HCT116 (cell line): ENCODE results near the gene LRP2. TPM values are rescaled to one million over a fixed set of nuclear protein-coding genes. Genes with fewer than 3 reads are reported as not detected.

Experiments
- ATAC-seq: fragments of 200-7000 bp; cut with Tn5 transposase; 2 replicates; pipeline ENCODE4 v1.9.1; 2020; ENCODE audit warnings: mild to moderate bottlenecking, moderate library complexity
- BruUV-seq: library from RNA; stranded (reverse); fragments of 400-500 nt; replicated peaks from 2 replicates; lab custom pipeline; 2021; lab: Mats Ljungman, UMichigan
- CTCF ChIA-PET: fragments of 300-600 bp; sonication (Branson Sonifier 250); formaldehyde crosslinking; loops from one replicate; lab custom pipeline; 2021; ENCODE audit warnings: antibody characterized with exemption; lab: Charles Lee
- POLR2A ChIA-PET: fragments of 300-600, 350-600 bp; sonication (Branson Sonifier 250); formaldehyde crosslinking; loops from one replicate; lab custom pipeline; 2021; ENCODE audit warnings: antibody characterized with exemption; lab: Charles Lee
- RAD21 ChIA-PET, 2 experiments: fragments of 300-600 bp; sonication (Branson Sonifier 250); formaldehyde crosslinking; loops; one replicate each; lab custom pipeline; 2023; ENCODE audit warnings: low total read pairs in 2 of 2; ENCODE audit not compliant: uncharacterized antibody in 2 of 2, unreplicated experiment in 2 of 2, low non-redundant PET in 1 of 2; lab: Charles Lee
- DNase-seq: peaks from one replicate; pipeline ENCODE4 v3.0.0-alpha.2; 2010; ENCODE audit warnings: low read depth, low spot score
- H2AFZ ChIP-seq: fragments of 200-600 bp; shearing (Covaris generic), sonication (generic); 2 replicates; pipeline ENCODE4 v1.6.1; 2017; ENCODE audit warnings: low read depth, mixed run types, mixed read lengths, antibody characterized with exemption, low read length; ENCODE audit not compliant: poor library complexity, severe bottlenecking
- H3K27ac ChIP-seq: 2 replicates; pipeline ENCODE4 v1.5.1; 2012; ENCODE audit warnings: low read depth, low read length
- H3K27me3 ChIP-seq: fragments of 200-600 bp; sonication (generic); 2 replicates; pipeline ENCODE4 v1.6.1; 2016; ENCODE audit warnings: mixed run types, low read length, mixed read lengths; ENCODE audit not compliant: insufficient read depth
- H3K36me3 ChIP-seq, 2 experiments: fragments of 200-500 bp in 1 of 2; fragments of 200-600 bp in 1 of 2; sonication (Bioruptor generic) in 1 of 2; sonication (generic) in 1 of 2; 2 replicates each; pipeline versions ENCODE4 v1.5.1 to v1.6.1; 2014 to 2016; ENCODE audit warnings: low read length in 2 of 2, inconsistent platforms in 1 of 2, mixed read lengths in 1 of 2, mixed run types in 1 of 2; ENCODE audit not compliant: insufficient read depth in 2 of 2, control insufficient read depth in 1 of 2
- H3K4me1 ChIP-seq, 2 experiments: fragments of 200-600 bp in 1 of 2; sonication (generic) in 1 of 2; 2 replicates each; pipeline versions ENCODE4 v1.5.1 to v1.6.1; 2012 to 2017; ENCODE audit warnings: low read length in 2 of 2, inconsistent platforms in 1 of 2, mild to moderate bottlenecking in 1 of 2, mixed read lengths in 1 of 2, mixed run types in 1 of 2, moderate library complexity in 1 of 2; ENCODE audit not compliant: insufficient read depth in 2 of 2, control insufficient read depth in 1 of 2
- H3K4me2 ChIP-seq: fragments of 200-600 bp; sonication (generic); 2 replicates; pipeline ENCODE4 v1.6.1; 2017; ENCODE audit warnings: mixed run types, low read length, mixed read lengths
- H3K4me3 ChIP-seq, 2 experiments: fragments of 200-600 bp in 1 of 2; sonication (generic) in 1 of 2; replicated peaks in 1 of 2; 2 replicates each; pipeline ENCODE4 v1.5.1; 2011 to 2016; ENCODE audit warnings: low read length in 2 of 2, control low read depth in 1 of 2, low read depth in 1 of 2, mild to moderate bottlenecking in 1 of 2, mixed read lengths in 1 of 2, mixed run types in 1 of 2
- H3K79me2 ChIP-seq: fragments of 200-600 bp; sonication (generic); 2 replicates; pipeline ENCODE4 v1.6.1; 2017; ENCODE audit warnings: mild to moderate bottlenecking, mixed run types, low read length, moderate library complexity, mixed read lengths; ENCODE audit not compliant: insufficient read depth
- H3K9ac ChIP-seq: fragments of 200-600 bp; sonication (generic); 2 replicates; pipeline ENCODE4 v1.6.1; 2016; ENCODE audit warnings: low read length, mixed read lengths
- H3K9me2 ChIP-seq: fragments of 200-600 bp; sonication (generic), shearing (Covaris generic); 2 replicates; pipeline ENCODE4 v1.6.1; 2017; ENCODE audit warnings: mixed run types, mild to moderate bottlenecking, moderate library complexity; ENCODE audit not compliant: insufficient read depth
- H3K9me3 ChIP-seq, 2 experiments: fragments of 200-500 bp in 1 of 2; fragments of 200-600 bp in 1 of 2; sonication (Bioruptor generic) in 1 of 2; sonication (generic) in 1 of 2; 2 replicates each; pipeline ENCODE4 v1.6.1; 2014 to 2017; ENCODE audit warnings: low read length in 2 of 2, mixed read lengths in 2 of 2, inconsistent platforms in 1 of 2, low read depth in 1 of 2, mild to moderate bottlenecking in 1 of 2, mixed run types in 1 of 2, moderate library complexity in 1 of 2; ENCODE audit not compliant: control insufficient read depth in 1 of 2, insufficient read depth in 1 of 2
- H4K20me1 ChIP-seq: fragments of 200-600 bp; sonication (generic), shearing (Covaris generic); 2 replicates; pipeline ENCODE4 v1.6.1; 2017; ENCODE audit warnings: mixed run types, mild to moderate bottlenecking, moderate library complexity; ENCODE audit not compliant: insufficient read depth
- CEBPB ChIP-seq: IDR thresholded peaks from 2 replicates; pipeline ENCODE4 v1.6.1; 2012; ENCODE audit warnings: low read depth
- CTCF ChIP-seq, 3 experiments: fragments of 200-600 bp in 1 of 3; sonication (generic) in 1 of 3; IDR thresholded peaks in 2 of 3; conservative IDR thresholded peaks in 1 of 3; 2 replicates each; pipeline ENCODE4 v1.5.1; 2012 to 2017; ENCODE audit warnings: low read depth in 2 of 3, low read length in 2 of 3, antibody characterized with exemption in 1 of 3, borderline replicate concordance in 1 of 3, control low read depth in 1 of 3, mild to moderate bottlenecking in 1 of 3, mixed read lengths in 1 of 3, mixed run types in 1 of 3, moderate library complexity in 1 of 3; ENCODE audit not compliant: insufficient read depth in 1 of 3
- EGR1 ChIP-seq: IDR thresholded peaks from 2 replicates; pipeline ENCODE4 v1.6.1; 2012; ENCODE audit warnings: low read depth
- EZH2 ChIP-seq: fragments of 200-600 bp; sonication (generic); IDR thresholded peaks from 2 replicates; pipeline ENCODE4 v1.6.1; 2017; ENCODE audit warnings: antibody characterized with exemption, mixed run types
- EZH2phosphoT487 ChIP-seq: fragments of 200-600 bp; IDR thresholded peaks from 2 replicates; pipeline ENCODE4 v1.6.1; 2018; ENCODE audit warnings: antibody characterized with exemption, borderline replicate concordance
- MAX ChIP-seq: IDR thresholded peaks from 2 replicates; pipeline ENCODE4 v1.6.1; 2012
- POLR2A ChIP-seq: IDR thresholded peaks from 2 replicates; pipeline ENCODE4 v1.7.0; 2011; ENCODE audit warnings: borderline replicate concordance; ENCODE audit not compliant: insufficient read depth, insufficient read length; ENCODE audit errors: extremely low read depth
- RAD21 ChIP-seq: IDR thresholded peaks from 2 replicates; pipeline ENCODE4 v1.6.1; 2012; ENCODE audit warnings: low read depth, mild to moderate bottlenecking
- REST ChIP-seq: IDR thresholded peaks from 2 replicates; pipeline ENCODE4 v1.6.1; 2012; ENCODE audit warnings: low read depth
- SP1 ChIP-seq: IDR thresholded peaks from 2 replicates; pipeline ENCODE4 v1.6.1; 2012; ENCODE audit warnings: low read depth
- SRF ChIP-seq: IDR thresholded peaks from 2 replicates; pipeline ENCODE4 v1.6.1; 2012; ENCODE audit warnings: low read depth
- YY1 ChIP-seq: IDR thresholded peaks from 2 replicates; pipeline ENCODE4 v1.6.1; 2011; ENCODE audit warnings: low read length, low read depth, moderate library complexity, mild to moderate bottlenecking; ENCODE audit not compliant: insufficient replicate concordance; ENCODE audit errors: extremely low read depth
- ZBTB33 ChIP-seq: IDR thresholded peaks from 2 replicates; pipeline ENCODE4 v1.6.1; 2011; ENCODE audit warnings: mild to moderate bottlenecking, low read length, moderate library complexity; ENCODE audit not compliant: insufficient replicate concordance; ENCODE audit errors: extremely low read depth
- ZFX ChIP-seq: fragments of 450-650 bp; IDR thresholded peaks from 2 replicates; pipeline ENCODE4 v1.6.1; 2017
- ZNF274 ChIP-seq: fragments of 200-500 bp; sonication (Bioruptor generic); IDR thresholded peaks from 2 replicates; pipeline ENCODE4 v1.6.1; 2014; ENCODE audit warnings: mild to moderate bottlenecking, low read depth, low read length, inconsistent platforms
- intact Hi-C: fragments of 100-400 bp; cut with micrococcal nuclease; formaldehyde crosslinking; loops from 2 replicates; pipeline ENCODE4 v1.10.0; 2022
- total RNA-seq: library from RNA; stranded (reverse); gene quantifications from one replicate; pipeline ENCODE4 v1.2.1, GENCODE V29; 2021; ENCODE audit not compliant: unreplicated experiment

The LRP2 gene
- total RNA-seq, 1 experiment from 2014 or later, result 0.20 TPM

DNA sequence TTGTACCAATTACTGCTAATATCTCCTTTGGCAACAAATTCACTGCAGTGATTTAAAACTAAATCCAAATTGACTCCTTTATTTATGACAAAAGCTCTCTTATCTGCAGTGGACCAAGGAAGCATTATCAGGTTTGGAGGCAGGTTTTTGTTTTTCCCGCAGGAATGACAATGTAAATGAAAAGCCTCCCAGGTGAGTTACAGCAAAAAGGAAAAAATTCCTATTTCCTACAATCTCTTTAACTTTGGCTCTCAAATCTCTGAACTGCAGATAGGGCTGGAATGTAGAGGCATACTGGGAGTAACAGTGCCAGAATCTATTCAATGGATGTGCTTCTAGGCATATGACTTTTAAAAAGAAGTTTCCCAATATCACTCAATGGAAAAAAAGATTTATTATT, 28.9 kb upstream of the LRP2 start (continued):
- TF ChIP-seq ZBTB33 (no peak), CTCF (IDR thresholded peaks at IDR 0.05 in 2 of 3, conservative IDR thresholded peaks at IDR 0.05 in 1 of 3; ENCODE audit: borderline replicate concordance in 1 of 3, insufficient read depth in 1 of 3, low read depth in 2 of 3, low read length in 2 of 3) (no peak), YY1 (no peak), ZNF274 (no peak)

- H4K20me1 ChIP-seq, result no peaks in the 10 kb centered on the region
- no peaks in the 10 kb centered on the region for H3K79me2 ChIP-seq
- BruUV-seq, result no TSS peak
- ChIA-PET CTCF (no interaction called here), RAD21 (no interaction called here), POLR2A (no interaction called here)
- H3K4me3 ChIP-seq, result no peak overlapping the region
- H3K4me2 ChIP-seq, result no peak overlapping the region
- H3K4me1 ChIP-seq, result no peaks in the 10 kb centered on the region; a peak in 1 of 4 replicates
- H2AFZ ChIP-seq, result no peak overlapping the region
- H3K9ac ChIP-seq, result no peak overlapping the region
- DNase-seq, result no peak
- H3K36me3 ChIP-seq, result no peaks in the 10 kb centered on the region
- H3K27me3 ChIP-seq, result no peaks in the 10 kb centered on the region
- no peak for ATAC-seq
- H3K9me2 ChIP-seq, result no peaks in the 10 kb centered on the region
- intact Hi-C loops, result no loop called here
- no peaks in the 10 kb centered on the region for H3K9me3 ChIP-seq
- H3K27ac ChIP-seq, result no peak overlapping the region
- no peak for TF ChIP-seq RAD21
- TF ChIP-seq YY1, result no peak
- TF ChIP-seq REST, result no peak
- TF ChIP-seq ZNF274, result no peak
- TF ChIP-seq MAX, result no peak
- no peak for TF ChIP-seq EGR1
- TF ChIP-seq EZH2phosphoT487, result no peak
- TF ChIP-seq CEBPB, result no peak
- TF ChIP-seq SP1, result no peak
- no peak for TF ChIP-seq ZBTB33
- no peak for TF ChIP-seq SRF
- no peak for TF ChIP-seq ZFX
- no peak for TF ChIP-seq EZH2
- TF ChIP-seq POLR2A, result no peak
These were observed 25.8 kb upstream of the LRP2 start for GRCh38 chr2:169388161-169388560.
